Dermis microvascular lymphatic vessel endothelial cell (primary cell): ENCODE results near the gene DSG1. TPM values are rescaled to one million over a fixed set of nuclear protein-coding genes. Genes with fewer than 3 reads are reported as not detected.
A peak's percentile ranks its signal among the peaks of the same experiment; 100 is the strongest.
"Not testable (repeated sequence)": the region's sequence is repeated elsewhere in the genome, so short reads cannot be mapped to it uniquely, and the experiment has no call there.

Source experiments
- DNase-seq, 2 donors: peaks; one replicate each; pipeline versions ENCODE4 v3.0.0 to v3.0.0-alpha.2; 2010; ENCODE audit warnings: low read depth in 2 of 2
- total RNA-seq: library from RNA; depleted of rRNA; stranded (reverse); fragments of >200 nt; gene quantifications from 2 replicates; pipeline ENCODE4 v1.2.1, GENCODE V29; 2014

DSG1 gene
- total RNA-seq, 1 donor from 2014 or later, result not detected

DNA sequence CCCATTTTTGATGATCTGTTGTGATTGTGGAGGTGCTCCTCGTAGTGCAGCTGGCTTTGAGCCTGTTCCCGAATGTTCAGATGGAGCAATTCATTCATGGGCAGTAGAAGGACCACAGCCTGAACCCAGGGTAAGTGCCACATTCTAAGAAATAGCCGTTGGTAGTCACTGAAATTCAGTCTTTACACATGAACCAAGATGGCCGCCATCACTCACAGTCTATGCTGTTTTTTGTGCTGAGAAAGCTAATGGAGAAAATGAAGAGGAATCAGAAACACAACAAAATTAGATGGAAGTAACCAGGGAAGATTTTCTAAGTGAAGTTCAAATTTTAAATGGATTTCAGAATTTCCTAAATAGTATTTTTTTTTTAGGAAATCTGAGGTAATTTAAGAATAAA, 25.5 kb downstream of the DSG1 start:
- DNase-seq, result no peak

DNA sequence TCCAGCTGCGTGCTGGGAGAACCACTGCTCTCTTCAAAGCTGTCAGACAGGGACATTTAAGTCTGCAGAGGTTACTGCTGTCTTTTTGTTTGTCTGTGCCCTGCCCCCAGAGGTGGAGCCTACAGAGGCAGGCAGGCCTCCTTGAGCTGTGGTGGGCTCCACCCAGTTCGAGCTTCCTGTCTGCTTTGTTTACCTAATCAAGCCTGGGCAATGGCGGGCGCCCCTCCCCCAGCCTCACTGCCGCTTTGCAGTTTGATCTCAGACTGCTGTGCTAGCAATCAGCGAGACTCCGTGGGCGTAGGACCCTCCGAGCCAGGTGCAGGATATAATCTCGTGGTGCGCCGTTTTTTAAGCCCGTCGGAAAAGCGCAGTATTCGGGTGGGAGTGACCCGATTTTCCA, 35.4 kb downstream of the DSG1 start:
- not testable (repeated sequence) for DNase-seq

- no peak for DNase-seq
Measured at GRCh38 chr18:31354990-31355389, 37.0 kb downstream of the DSG1 start.

- DNase-seq, result no peak
Measured at GRCh38 chr18:31356025-31356424, 38.1 kb downstream of the DSG1 start.

- no peak for DNase-seq
Measured at GRCh38 chr18:31364190-31364589, 46.2 kb downstream of the DSG1 start.

- DNase-seq, result no peak
Measured at GRCh38 chr18:31369478-31369877, 51.5 kb downstream of the DSG1 start.

- DNase-seq, result no peak
Measured at GRCh38 chr18:31371989-31372388, 54.0 kb downstream of the DSG1 start.

GRCh38 chr18:31373641-31374040, 55.7 kb downstream of the DSG1 start:
- no peak for DNase-seq

DNA sequence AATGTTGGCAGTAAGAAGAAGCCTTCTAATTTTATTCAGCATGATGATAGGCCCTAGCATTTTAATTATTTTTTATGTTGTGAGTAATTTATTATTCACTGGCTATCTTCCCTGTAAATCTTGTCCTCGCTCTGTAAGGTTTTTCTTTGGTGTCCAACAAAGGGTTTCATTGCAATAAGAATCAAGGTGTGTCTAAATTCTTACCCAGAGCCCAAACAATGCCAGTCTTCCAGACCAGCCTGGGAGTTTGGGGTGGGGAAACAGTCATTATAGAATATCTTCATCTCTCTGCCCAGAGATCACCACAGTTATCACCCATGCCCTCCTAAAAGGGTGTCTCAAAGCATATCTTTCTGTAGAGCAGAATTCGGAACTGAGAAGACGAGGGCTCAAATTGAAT, 58.5 kb downstream of the DSG1 start, which contains the start of gene DSG4:
TSS of gene DSG4 (plus strand) at position 301 of the 400 bp plus-strand sequence. CDS start 135 bp downstream, outside the sequence.
- no peak for DNase-seq

DNA sequence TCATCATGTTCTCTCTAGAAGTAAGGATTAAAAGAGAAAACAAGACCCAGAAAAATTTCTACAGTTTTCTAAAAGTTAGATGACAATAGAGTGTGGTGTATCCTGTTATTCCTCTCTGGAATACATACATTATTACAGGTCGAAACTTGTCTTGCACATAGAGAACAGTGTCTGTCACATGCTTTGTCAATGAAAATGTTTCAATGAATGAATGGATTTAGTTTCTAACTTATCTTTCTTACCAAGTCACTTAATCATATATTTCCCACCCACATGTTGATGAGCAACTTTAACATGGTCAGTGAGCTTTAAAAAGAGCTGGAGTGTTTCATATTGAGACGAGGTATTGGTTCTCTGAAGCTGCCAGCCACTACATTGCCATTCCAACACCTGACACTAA, 63.0 kb downstream of the DSG1 start:
- DNase-seq, result no peak

DNA sequence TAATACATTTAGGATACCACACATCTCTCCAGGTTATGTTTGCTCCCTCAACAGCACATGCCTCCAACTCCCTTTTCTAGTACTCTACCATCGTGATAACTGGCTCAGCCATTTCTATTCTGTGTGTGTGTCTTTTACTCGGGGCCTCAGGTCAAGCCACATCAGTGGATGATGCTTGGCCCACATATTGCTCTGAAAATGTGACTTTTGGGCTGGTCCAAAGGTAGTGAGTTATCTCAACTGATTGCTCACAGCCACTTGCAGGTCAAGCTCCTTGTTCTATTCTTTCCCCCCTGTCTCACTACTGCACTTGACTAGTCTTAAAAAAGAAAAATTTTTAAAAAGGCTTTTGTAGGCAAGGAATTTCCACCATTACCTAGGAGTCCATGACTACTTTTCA, 64.1 kb downstream of the DSG1 start:
- DNase-seq, result no peak

DNA sequence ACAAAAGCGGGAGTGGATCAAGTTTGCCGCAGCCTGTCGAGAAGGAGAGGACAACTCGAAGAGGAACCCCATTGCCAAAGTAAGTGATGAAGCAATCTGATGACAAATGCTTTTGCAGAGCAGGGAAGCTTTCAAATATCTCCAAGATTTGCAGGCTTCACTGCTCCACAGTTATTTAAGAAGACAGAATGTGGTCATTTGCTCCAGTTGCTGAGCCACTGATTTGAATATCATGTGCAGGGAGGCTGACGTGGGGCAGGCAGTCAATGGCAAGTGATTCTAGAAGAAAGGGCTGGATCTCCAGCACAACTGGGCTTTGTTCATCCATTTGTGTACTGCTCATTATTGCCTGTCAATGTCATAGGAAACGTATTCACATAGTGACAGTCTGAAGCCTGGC, 68.8 kb downstream of the DSG1 start:
- no peak for DNase-seq

- no peak for DNase-seq
Measured at GRCh38 chr18:31393286-31393685, 75.3 kb downstream of the DSG1 start.

- peak in 1 of 2 donors; percentile 39 for DNase-seq
Measured at GRCh38 chr18:31396796-31397612, 79.0 kb downstream of the DSG1 start.

GRCh38 chr18:31398191-31398590, 80.2 kb downstream of the DSG1 start:
- no peak for DNase-seq

DNA sequence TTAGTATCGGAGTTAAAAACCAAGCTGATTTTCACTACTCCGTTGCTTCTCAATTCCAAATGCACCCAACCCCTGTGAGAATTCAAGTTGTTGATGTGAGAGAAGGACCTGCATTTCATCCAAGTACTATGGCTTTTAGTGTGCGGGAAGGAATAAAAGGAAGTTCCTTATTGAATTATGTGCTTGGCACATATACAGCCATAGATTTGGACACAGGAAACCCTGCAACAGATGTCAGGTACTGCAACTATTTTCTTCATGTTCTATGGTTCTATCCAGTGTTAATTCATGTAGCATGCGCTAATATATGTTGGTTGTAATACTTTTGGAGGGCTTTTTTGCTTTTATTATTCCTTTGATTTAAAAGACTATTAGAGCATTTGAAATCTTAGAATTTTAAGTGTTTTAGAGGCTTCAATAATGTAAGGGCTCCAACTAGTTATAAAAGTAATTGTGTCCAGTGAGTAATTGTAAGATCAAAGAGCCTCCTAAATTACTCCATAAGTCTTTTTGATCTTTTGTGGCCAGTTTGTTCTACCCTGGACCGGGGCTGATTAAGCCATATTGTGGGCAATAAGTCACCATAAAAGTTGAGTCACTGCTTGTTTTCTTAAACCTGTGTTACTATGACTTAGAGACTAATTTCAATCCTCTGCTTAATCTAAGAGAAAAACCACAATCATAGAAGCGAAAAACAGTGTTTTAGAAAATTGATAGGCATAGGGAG, 81.5 kb downstream of the DSG1 start:
- DNase-seq, result peak in 1 of 2 donors; percentile 5

DNA sequence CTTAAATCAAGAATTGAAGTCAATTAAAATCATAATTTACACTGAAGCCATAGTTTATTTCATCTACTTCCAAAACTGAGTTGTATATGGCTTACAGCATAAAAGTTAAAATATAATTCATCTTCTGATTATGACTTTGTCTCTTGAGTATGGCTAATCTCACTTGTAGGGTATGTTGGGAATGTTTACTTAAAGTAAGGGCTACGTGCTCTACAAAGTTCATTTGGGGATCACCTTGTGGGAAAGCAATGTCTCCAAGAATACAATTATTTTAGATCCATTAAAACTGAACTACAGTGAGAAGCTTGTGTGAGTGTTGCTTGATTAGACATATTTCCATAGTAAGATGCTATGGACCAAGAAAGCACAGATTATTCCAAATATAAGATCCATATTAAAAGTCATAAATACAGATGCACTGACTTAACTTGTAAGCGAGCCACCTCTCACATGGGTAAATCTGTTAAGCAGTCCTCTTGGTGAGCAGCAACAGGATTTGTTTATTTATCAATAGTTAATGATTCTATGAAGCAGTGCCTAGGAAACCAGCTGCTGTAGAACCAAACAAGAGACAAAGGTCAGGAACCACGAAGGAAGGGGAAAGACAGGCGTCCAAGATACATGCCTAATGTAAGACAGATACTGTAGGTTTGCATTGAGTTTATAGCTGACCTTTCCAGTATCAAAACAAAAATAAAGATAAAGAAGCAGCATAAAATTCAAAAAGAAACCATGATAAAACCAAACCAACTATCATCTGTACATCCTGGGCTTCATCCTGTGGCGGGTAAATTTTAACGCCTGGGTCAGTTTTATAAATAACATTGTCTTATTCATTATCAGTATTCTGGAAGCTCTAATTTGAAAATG, 83.4 kb downstream of the DSG1 start:
- no peak for DNase-seq

GRCh38 chr18:31402026-31402373, 84.0 kb downstream of the DSG1 start:
- no peak for DNase-seq

GRCh38 chr18:31403409-31403808, 85.4 kb downstream of the DSG1 start:
- no peak for DNase-seq
